ENCODE measurements around the gene CDS2. TPM values are rescaled to one million over a fixed set of nuclear protein-coding genes. Genes with fewer than 3 reads are reported as not detected.

Gene CDS2
- total RNA-seq, 6 experiments from 2014 or later: 13.7 to 42.3 (median 31.6) TPM

DNA sequence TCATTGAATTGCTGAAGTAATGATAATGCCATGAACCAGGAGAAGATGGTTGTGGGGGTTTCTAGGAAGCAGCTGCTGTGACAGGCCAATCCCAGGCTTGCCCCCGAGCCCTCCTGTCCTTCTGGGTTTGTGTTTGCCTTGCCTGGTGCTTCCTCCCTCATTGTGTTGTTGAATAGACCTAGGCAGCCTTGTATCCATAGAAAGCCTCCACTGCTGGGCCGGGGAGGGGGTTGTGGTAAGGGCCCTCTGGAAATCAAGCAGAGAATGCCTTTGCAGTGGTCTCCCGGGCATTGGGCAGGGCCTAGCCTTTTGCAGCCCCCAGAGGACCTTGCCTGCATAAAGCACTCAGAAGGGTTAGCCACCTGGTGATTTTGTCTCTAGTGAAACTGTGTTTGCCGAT is 69.3 kb downstream of the CDS2 start:
- H3K4me1 ChIP-seq: peaks cover 0 to 11% (median 2%) of the 10 kb centered on the region in 4 donors
- DNase-seq (peak in 1 of 3 donors; percentile 25), ATAC-seq (no peak)
- intact Hi-C loops (cut with DNase I): no loop called here
- H3K4me3 ChIP-seq: no peak overlapping the region
- no peak overlapping the region for H3K27ac ChIP-seq
- no peaks in the 10 kb centered on the region for H3K27me3 ChIP-seq
- 96% methylated on average over 2 of the region's 4 CpGs for WGBS (ENCODE audit: insufficient coverage, low coverage, low lambda C conversion rate, missing lambda C conversion rate)
- TF ChIP-seq, protein P1, sequence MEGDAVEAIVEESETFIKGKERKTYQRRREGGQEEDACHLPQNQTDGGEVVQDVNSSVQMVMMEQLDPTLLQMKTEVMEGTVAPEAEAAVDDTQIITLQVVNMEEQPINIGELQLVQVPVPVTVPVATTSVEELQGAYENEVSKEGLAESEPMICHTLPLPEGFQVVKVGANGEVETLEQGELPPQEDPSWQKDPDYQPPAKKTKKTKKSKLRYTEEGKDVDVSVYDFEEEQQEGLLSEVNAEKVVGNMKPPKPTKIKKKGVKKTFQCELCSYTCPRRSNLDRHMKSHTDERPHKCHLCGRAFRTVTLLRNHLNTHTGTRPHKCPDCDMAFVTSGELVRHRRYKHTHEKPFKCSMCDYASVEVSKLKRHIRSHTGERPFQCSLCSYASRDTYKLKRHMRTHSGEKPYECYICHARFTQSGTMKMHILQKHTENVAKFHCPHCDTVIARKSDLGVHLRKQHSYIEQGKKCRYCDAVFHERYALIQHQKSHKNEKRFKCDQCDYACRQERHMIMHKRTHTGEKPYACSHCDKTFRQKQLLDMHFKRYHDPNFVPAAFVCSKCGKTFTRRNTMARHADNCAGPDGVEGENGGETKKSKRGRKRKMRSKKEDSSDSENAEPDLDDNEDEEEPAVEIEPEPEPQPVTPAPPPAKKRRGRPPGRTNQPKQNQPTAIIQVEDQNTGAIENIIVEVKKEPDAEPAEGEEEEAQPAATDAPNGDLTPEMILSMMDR (IDR thresholded peaks at IDR 0.05): no peak
- no peak for TF ChIP-seq POLR2A (IDR thresholded peaks at IDR 0.05)
- peaks cover 0 to 2% (median under 1%) of the 10 kb centered on the region in 4 donors for H3K36me3 ChIP-seq
- H3K9me3 ChIP-seq: no peaks in the 10 kb centered on the region

DNA sequence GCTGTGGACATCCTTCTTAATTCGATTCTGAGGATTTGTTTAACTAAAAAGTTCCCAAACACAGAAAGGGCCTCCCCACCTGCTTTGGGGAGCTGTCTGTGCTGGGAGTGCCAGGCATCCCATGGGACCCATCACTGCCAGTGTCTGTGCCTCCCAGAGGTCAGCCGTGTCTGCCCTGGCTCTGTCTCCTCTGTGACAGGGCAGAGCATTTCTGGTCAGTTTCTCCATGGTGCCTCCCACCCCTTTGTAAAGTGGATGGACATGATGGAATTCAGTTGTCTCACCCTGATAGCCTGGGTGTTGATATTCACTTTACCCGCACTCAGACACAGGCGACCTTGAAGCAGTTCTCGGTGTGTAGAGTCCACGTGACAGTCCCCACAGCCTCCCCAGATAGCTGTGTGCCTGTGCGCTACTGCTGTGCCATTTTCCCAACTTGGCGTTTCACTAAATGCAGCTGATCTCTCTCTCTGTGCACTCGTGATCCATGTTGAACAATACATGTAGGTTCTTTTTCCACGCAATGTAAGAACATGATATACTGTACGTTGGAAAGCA is 70.5 kb downstream of the CDS2 start:
- Histone ChIP-seq H3K36me3 (peaks cover 0 to 2% (median 0%) of the 10 kb centered on the region in 4 donors), H3K9me3 (no peaks in the 10 kb centered on the region), H3K27ac (no peak overlapping the region), H3K27me3 (no peaks in the 10 kb centered on the region), H3K4me1 (no peaks in the 10 kb centered on the region), H3K4me3 (no peak overlapping the region)
- DNase-seq: no peak
- intact Hi-C loops (cut with DNase I): no loop called here
- TF ChIP-seq, protein P1 (IDR thresholded peaks at IDR 0.05): no peak
- TF ChIP-seq POLR2A (IDR thresholded peaks at IDR 0.05): no peak
- WGBS (ENCODE audit: insufficient coverage, low coverage, low lambda C conversion rate, missing lambda C conversion rate): 81% methylated on average over 8 of the region's 11 CpGs
- ATAC-seq: no peak

GRCh38 chr20:5197847-5198650 is 71.2 kb downstream of the CDS2 start:
- Histone ChIP-seq H3K4me3 (no peak overlapping the region), H3K27me3 (no peaks in the 10 kb centered on the region), H3K36me3 (peaks cover 0 to 2% (median 0%) of the 10 kb centered on the region in 4 donors), H3K27ac (no peak overlapping the region), H3K9me3 (no peaks in the 10 kb centered on the region), H3K4me1 (peaks cover 0 to 3% (median under 1%) of the 10 kb centered on the region in 4 donors)
- 80% methylated on average over 8 of the region's 10 CpGs for WGBS (ENCODE audit: insufficient coverage, low coverage, low lambda C conversion rate, missing lambda C conversion rate)
- ATAC-seq (no peak), DNase-seq (no peak)
- TF ChIP-seq POLR2A (IDR thresholded peaks at IDR 0.05): no peak
- TF ChIP-seq, protein P1 (IDR thresholded peaks at IDR 0.05): no peak
- intact Hi-C loops (cut with DNase I): no loop called here

GRCh38 chr20:5198651-5198924 is 71.8 kb downstream of the CDS2 start:
- Histone ChIP-seq H3K36me3 (peaks cover 0 to 2% (median 0%) of the 10 kb centered on the region in 4 donors), H3K27ac (no peak overlapping the region), H3K9me3 (no peaks in the 10 kb centered on the region), H3K4me1 (peaks cover 0 to 8% (median 5%) of the 10 kb centered on the region in 4 donors), H3K27me3 (no peaks in the 10 kb centered on the region), H3K4me3 (no peak overlapping the region)
- ATAC-seq (no peak), DNase-seq (no peak)
- intact Hi-C loops (cut with DNase I): no loop called here
- TF ChIP-seq POLR2A (IDR thresholded peaks at IDR 0.05): no peak
- TF ChIP-seq, protein P1 (IDR thresholded peaks at IDR 0.05): no peak
- WGBS (ENCODE audit: insufficient coverage, low coverage, low lambda C conversion rate, missing lambda C conversion rate): 73% methylated on average over 8 of the region's 8 CpGs
